ENCODE data around the gene THEMIS. TPM values are rescaled to one million over a fixed set of nuclear protein-coding genes. Genes with fewer than 3 reads are reported as not detected.

The THEMIS gene
- total and polyA plus RNA-seq, 10 of the 15 experiments (the other 5 are each of a cell fraction or from before 2014, with no cell fraction given) = 0.06 to 1.5 (median 0.08) TPM; not detected in 6

GRCh38 chr6:127859956-127860355 is 40.9 kb downstream of the THEMIS start:
- WGBS (ENCODE audit: insufficient coverage, insufficient replicate concordance, low lambda C conversion rate, missing lambda C conversion rate) = 0% methylated on average over 2 of the region's 2 CpGs
- Histone ChIP-seq H3K9me3 (replicated peaks; ENCODE audit: control insufficient read depth, insufficient read depth, low read length) (no peaks in the 10 kb centered on the region), H3K4me3 (no peak overlapping the region), H4K20me1 (ENCODE audit: control insufficient read depth, insufficient read depth) (no peaks in the 10 kb centered on the region), H3K4me1 (ENCODE audit: control insufficient read depth, insufficient read depth, low read length) (no peaks in the 10 kb centered on the region), H3K9ac (ENCODE audit: control insufficient read depth, insufficient read depth, low read length) (no peak overlapping the region), H3K27me3 (replicated peaks in 1 of 2; ENCODE audit: control insufficient read depth in 2 of 2, insufficient read depth in 2 of 2, low read length in 1 of 2) (no peaks in the 10 kb centered on the region), H3K79me2 (ENCODE audit: control insufficient read depth, insufficient read depth, low read length) (no peaks in the 10 kb centered on the region), H3K27ac (ENCODE audit: control insufficient read depth, insufficient read depth) (no peak overlapping the region), H3K36me3 (ENCODE audit: control insufficient read depth in 2 of 2, insufficient read depth in 2 of 2, low read length in 1 of 2) (no peaks in the 10 kb centered on the region), H3K4me2 (ENCODE audit: control insufficient read depth, insufficient read depth) (no peak overlapping the region), H2AFZ (ENCODE audit: control insufficient read depth, low read depth, low read length) (no peak overlapping the region)
- no peak for TF ChIP-seq SPI1 (IDR thresholded peaks at IDR 0.05; ENCODE audit: borderline replicate concordance, insufficient read depth, low read depth, low read length)
- TF ChIP-seq HCFC1 (IDR thresholded peaks at IDR 0.05; ENCODE audit: low read length) = no peak
- in situ Hi-C loops (cut with MboI) (loop anchor here (10.0 kb wide), 1 partner anchor 475 kb away; no protein-coding TSS in a partner anchor), intact Hi-C loops (cut with micrococcal nuclease; ENCODE audit: unreplicated experiment) (loop anchor here (5.0 to 10.0 kb wide), 3 partner anchors 92 to 655 kb away; no protein-coding TSS in a partner anchor)
- DNase-seq (ENCODE audit: low read depth, low spot score) = no peak
- RAD21 ChIA-PET (ENCODE audit: unreplicated experiment) = no interaction called here
- CTCF ChIA-PET = interaction anchor here (0.8 kb wide), 1 partner anchor 468 kb away, joined by 3 read pairs; no protein-coding TSS in a partner anchor
- no TSS peak for BruUV-seq (replicated peaks)
- ATAC-seq = no peak
- FAIRE-seq = no peak
- POLR2A ChIA-PET = no interaction called here
- SMC1A ChIA-PET (ENCODE audit: uncharacterized antibody, unreplicated experiment) = interaction anchor here (1.9 kb wide), 1 partner anchor 117 kb away, joined by 5 read pairs; no protein-coding TSS in a partner anchor

DNA sequence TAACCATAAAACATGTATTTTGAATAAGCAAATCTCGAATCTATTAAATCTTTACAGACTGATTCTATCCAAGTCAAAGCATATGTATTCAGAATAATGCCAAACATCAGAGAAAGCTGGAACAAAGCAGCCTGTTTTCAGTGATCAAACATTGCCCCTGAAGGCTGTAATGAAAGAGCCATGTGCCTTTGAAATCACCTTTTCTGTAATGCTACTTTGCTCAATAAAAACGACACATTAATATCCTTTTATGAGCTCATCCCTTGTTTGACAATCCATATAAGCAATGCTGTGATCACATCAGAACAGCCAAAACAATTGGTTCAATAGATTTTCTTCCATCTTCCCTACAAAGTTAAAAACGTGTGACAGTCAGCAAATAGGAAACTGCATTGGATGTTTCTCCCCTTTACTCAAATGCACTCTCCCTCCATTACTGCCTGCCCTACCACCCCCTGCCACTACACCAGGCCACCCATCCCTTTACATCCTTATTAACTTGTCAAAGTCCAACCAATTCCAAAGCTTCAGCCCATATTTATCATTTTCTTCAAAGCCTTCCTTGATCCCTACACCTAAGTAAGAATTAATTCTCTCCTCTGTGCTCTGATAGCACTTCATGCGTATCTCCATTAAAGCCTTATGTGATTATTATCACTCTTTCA is 42.0 kb downstream of the THEMIS start:
- Histone ChIP-seq H3K27me3 (replicated peaks in 1 of 2; ENCODE audit: control insufficient read depth in 2 of 2, insufficient read depth in 2 of 2, low read length in 1 of 2) (no peaks in the 10 kb centered on the region), H4K20me1 (ENCODE audit: control insufficient read depth, insufficient read depth) (no peaks in the 10 kb centered on the region), H3K9ac (ENCODE audit: control insufficient read depth, insufficient read depth, low read length) (no peak overlapping the region), H3K4me1 (ENCODE audit: control insufficient read depth, insufficient read depth, low read length) (no peaks in the 10 kb centered on the region), H3K4me2 (ENCODE audit: control insufficient read depth, insufficient read depth) (no peak overlapping the region), H2AFZ (ENCODE audit: control insufficient read depth, low read depth, low read length) (no peak overlapping the region), H3K4me3 (no peak overlapping the region), H3K79me2 (ENCODE audit: control insufficient read depth, insufficient read depth, low read length) (no peaks in the 10 kb centered on the region), H3K36me3 (ENCODE audit: control insufficient read depth in 2 of 2, insufficient read depth in 2 of 2, low read length in 1 of 2) (no peaks in the 10 kb centered on the region), H3K27ac (ENCODE audit: control insufficient read depth, insufficient read depth) (no peak overlapping the region), H3K9me3 (replicated peaks; ENCODE audit: control insufficient read depth, insufficient read depth, low read length) (no peaks in the 10 kb centered on the region)
- ChIA-PET CTCF (interaction anchor here (1.2 kb wide), 1 partner anchor 8 kb away, joined by 3 read pairs; no protein-coding TSS in a partner anchor), SMC1A (ENCODE audit: uncharacterized antibody, unreplicated experiment) (interaction anchor here (0.9 to 1.9 kb wide), 4 partner anchors 40 to 469 kb away, joined by 3 to 5 read pairs (median 4); no protein-coding TSS in a partner anchor), RAD21 (ENCODE audit: unreplicated experiment) (no interaction called here), POLR2A (no interaction called here)
- DNase-seq (ENCODE audit: low read depth, low spot score) (no peak), ATAC-seq (no peak), FAIRE-seq (no peak)
- TF ChIP-seq MEF2A (IDR thresholded peaks at IDR 0.05; ENCODE audit: insufficient read depth, low read depth, low read length) (no peak), HCFC1 (IDR thresholded peaks at IDR 0.05; ENCODE audit: low read length) (no peak), TAF1 (IDR thresholded peaks at IDR 0.05; ENCODE audit: borderline replicate concordance, low read depth, low read length) (no peak), LARP7 (IDR thresholded peaks at IDR 0.05) (no peak), MTA3 (IDR thresholded peaks at IDR 0.05; ENCODE audit: borderline replicate concordance, low read length) (no peak), STAT1 (conservative IDR thresholded peaks at IDR 0.05) (no peak)
- TF ChIP-seq, protein P1, sequence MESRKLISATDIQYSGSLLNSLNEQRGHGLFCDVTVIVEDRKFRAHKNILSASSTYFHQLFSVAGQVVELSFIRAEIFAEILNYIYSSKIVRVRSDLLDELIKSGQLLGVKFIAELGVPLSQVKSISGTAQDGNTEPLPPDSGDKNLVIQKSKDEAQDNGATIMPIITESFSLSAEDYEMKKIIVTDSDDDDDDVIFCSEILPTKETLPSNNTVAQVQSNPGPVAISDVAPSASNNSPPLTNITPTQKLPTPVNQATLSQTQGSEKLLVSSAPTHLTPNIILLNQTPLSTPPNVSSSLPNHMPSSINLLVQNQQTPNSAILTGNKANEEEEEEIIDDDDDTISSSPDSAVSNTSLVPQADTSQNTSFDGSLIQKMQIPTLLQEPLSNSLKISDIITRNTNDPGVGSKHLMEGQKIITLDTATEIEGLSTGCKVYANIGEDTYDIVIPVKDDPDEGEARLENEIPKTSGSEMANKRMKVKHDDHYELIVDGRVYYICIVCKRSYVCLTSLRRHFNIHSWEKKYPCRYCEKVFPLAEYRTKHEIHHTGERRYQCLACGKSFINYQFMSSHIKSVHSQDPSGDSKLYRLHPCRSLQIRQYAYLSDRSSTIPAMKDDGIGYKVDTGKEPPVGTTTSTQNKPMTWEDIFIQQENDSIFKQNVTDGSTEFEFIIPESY (IDR thresholded peaks at IDR 0.05) = no peak
- TF ChIP-seq, protein P2, sequence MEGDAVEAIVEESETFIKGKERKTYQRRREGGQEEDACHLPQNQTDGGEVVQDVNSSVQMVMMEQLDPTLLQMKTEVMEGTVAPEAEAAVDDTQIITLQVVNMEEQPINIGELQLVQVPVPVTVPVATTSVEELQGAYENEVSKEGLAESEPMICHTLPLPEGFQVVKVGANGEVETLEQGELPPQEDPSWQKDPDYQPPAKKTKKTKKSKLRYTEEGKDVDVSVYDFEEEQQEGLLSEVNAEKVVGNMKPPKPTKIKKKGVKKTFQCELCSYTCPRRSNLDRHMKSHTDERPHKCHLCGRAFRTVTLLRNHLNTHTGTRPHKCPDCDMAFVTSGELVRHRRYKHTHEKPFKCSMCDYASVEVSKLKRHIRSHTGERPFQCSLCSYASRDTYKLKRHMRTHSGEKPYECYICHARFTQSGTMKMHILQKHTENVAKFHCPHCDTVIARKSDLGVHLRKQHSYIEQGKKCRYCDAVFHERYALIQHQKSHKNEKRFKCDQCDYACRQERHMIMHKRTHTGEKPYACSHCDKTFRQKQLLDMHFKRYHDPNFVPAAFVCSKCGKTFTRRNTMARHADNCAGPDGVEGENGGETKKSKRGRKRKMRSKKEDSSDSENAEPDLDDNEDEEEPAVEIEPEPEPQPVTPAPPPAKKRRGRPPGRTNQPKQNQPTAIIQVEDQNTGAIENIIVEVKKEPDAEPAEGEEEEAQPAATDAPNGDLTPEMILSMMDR (IDR thresholded peaks at IDR 0.05 in 2 of 3, conservative IDR thresholded peaks at IDR 0.05 in 1 of 3; ENCODE audit: control insufficient read depth in 2 of 3, extremely low read depth in 1 of 3, insufficient read depth in 1 of 3, low read depth in 3 of 3, low read length in 3 of 3) = no peak
- no TSS peak for BruUV-seq (replicated peaks)
- WGBS (ENCODE audit: insufficient coverage, insufficient replicate concordance, low lambda C conversion rate, missing lambda C conversion rate) = 25% methylated on average over 4 of the region's 4 CpGs
- intact Hi-C loops (cut with micrococcal nuclease; ENCODE audit: unreplicated experiment) = loop anchor here (5.0 to 10.0 kb wide), 3 partner anchors 93 to 656 kb away; no protein-coding TSS in a partner anchor
- in situ Hi-C loops (cut with MboI) = no loop called here

Measured in GM12878 (cell line).